CD4-positive, alpha-beta T cell treated with Interleukin-17A for 4 hours (primary cell): ENCODE measurements around the gene RPN1.

Experiments
- DNase-seq: peaks from one replicate; pipeline ENCODE4 v3.0.0-alpha.2; 2020; ENCODE audit warnings: mixed read lengths

RPN1 gene

GRCh38 chr3:128648940-128649663, 1.5 kb downstream of the RPN1 start:
- no peak for DNase-seq

GRCh38 chr3:128648402-128648801, 2.2 kb downstream of the RPN1 start:
- DNase-seq = no peak

GRCh38 chr3:128647307-128647706, 3.3 kb downstream of the RPN1 start:
- no peak for DNase-seq

- no peak for DNase-seq
Measured at GRCh38 chr3:128634075-128634611, 16.5 kb downstream of the RPN1 start.

GRCh38 chr3:128632301-128632700, 18.3 kb downstream of the RPN1 start:
- no peak for DNase-seq

- DNase-seq = no peak
Measured at GRCh38 chr3:128629936-128630335, 20.7 kb downstream of the RPN1 start.

GRCh38 chr3:128625409-128625945, 25.1 kb downstream of the RPN1 start:
- no peak for DNase-seq

- DNase-seq = no peak
Measured at GRCh38 chr3:128624526-128625138, 26.0 kb downstream of the RPN1 start.

GRCh38 chr3:128623762-128624176, 26.8 kb downstream of the RPN1 start:
- no peak for DNase-seq

GRCh38 chr3:128621931-128622330, 28.7 kb downstream of the RPN1 start:
- no peak for DNase-seq

GRCh38 chr3:128621234-128621633, 29.4 kb downstream of the RPN1 start:
- DNase-seq = no peak

GRCh38 chr3:128620268-128620691, 30.3 kb downstream of the RPN1 start:
- DNase-seq = no peak

- peak; percentile 12 for DNase-seq
Measured at GRCh38 chr3:128619146-128619890, 31.3 kb downstream of the RPN1 start.

- DNase-seq = no peak
Measured at GRCh38 chr3:128618398-128618726, 32.3 kb downstream of the RPN1 start.

GRCh38 chr3:128617557-128618397, 32.8 kb downstream of the RPN1 start:
- DNase-seq = peak; percentile 99

GRCh38 chr3:128617270-128617556, 33.4 kb downstream of the RPN1 start:
- no peak for DNase-seq

- no peak for DNase-seq
Measured at GRCh38 chr3:128616516-128617269, 33.9 kb downstream of the RPN1 start.

GRCh38 chr3:128614076-128614475, 36.5 kb downstream of the RPN1 start:
- DNase-seq = no peak

- no peak for DNase-seq
Measured at GRCh38 chr3:128613083-128613829, 37.4 kb downstream of the RPN1 start.

GRCh38 chr3:128610451-128611070, 40.1 kb downstream of the RPN1 start:
- DNase-seq = no peak

- no peak for DNase-seq
Measured at GRCh38 chr3:128609294-128609693, 41.3 kb downstream of the RPN1 start.
